Kidney (tissue), 14 donors: ENCODE results near the gene LARGE1. TPM values are rescaled to one million over a fixed set of nuclear protein-coding genes. Genes with fewer than 3 reads are reported as not detected.

Experiments
- DNase-seq, 5 donors: peaks; one replicate each; pipeline ENCODE4 v3.0.0-alpha.2; 2013 to 2020
- FAIRE-seq: peaks from 2 replicates; lab custom pipeline; 2012; peaks lifted over from hg19 to GRCh38; lab: Jason Lieb, UNC
- H3K27ac ChIP-seq, 2 donors: one replicate each; pipeline ENCODE4 v1.7.0; 2013; ENCODE audit warnings: low read depth in 2 of 2, low read length in 2 of 2, inconsistent platforms in 1 of 2
- H3K27me3 ChIP-seq: one replicate; pipeline ENCODE4 v1.7.1; 2013; ENCODE audit warnings: low read length, inconsistent platforms; ENCODE audit not compliant: control insufficient read depth, insufficient read depth
- H3K36me3 ChIP-seq, 3 donors: one replicate each; pipeline versions ENCODE4 v1.7.0 to v1.7.1; 2013; ENCODE audit warnings: low read length in 3 of 3, control low read depth in 1 of 3, inconsistent platforms in 1 of 3; ENCODE audit not compliant: insufficient read depth in 3 of 3, control insufficient read depth in 2 of 3
- H3K4me1 ChIP-seq, 3 donors: one replicate each; pipeline versions ENCODE4 v1.7.0 to v1.7.1; 2013; ENCODE audit warnings: low read length in 3 of 3, inconsistent platforms in 1 of 3, low read depth in 1 of 3; ENCODE audit not compliant: control insufficient read depth in 2 of 3, insufficient read depth in 2 of 3
- H3K4me3 ChIP-seq, 3 donors: one replicate each; pipeline versions ENCODE4 v1.7.0 to v1.8.1; 2013; ENCODE audit warnings: low read length in 3 of 3, control low read depth in 1 of 3, inconsistent platforms in 1 of 3
- H3K9ac ChIP-seq, 3 donors: one replicate each; pipeline versions ENCODE4 v1.7.0 to v1.7.1; 2013; ENCODE audit warnings: low read length in 3 of 3, control low read depth in 1 of 3, inconsistent platforms in 1 of 3
- H3K9me3 ChIP-seq, 3 donors: one replicate each; pipeline versions ENCODE4 v1.7.0 to v1.7.1; 2013; ENCODE audit warnings: low read length in 3 of 3, control low read depth in 1 of 3, inconsistent platforms in 1 of 3; ENCODE audit not compliant: control insufficient read depth in 2 of 3, insufficient read depth in 1 of 3
- CTCF ChIP-seq: IDR thresholded peaks from 3 replicates; pipeline ENCODE4 v1.5.1; 2012; ENCODE audit warnings: mild to moderate bottlenecking, moderate library complexity, borderline replicate concordance; ENCODE audit not compliant: insufficient read depth; ENCODE audit errors: extremely low read depth
- intact Hi-C: fragments of 100-400 bp; cut with DNase I; formaldehyde crosslinking; loops from one replicate; pipeline ENCODE4 v1.11.1; 2022
- polyA plus RNA-seq: library from polyadenylated mRNA; stranded (reverse); fragments of 350-450 nt; fragmentation: Illumina TruSeq; extraction: RNeasy Lipid Tissue Mini Kit (QIAGEN cat#74804); gene quantifications from one replicate; pipeline ENCODE4 v1.2.3, GENCODE V29; 2014; ENCODE audit warnings: low read depth, low replicate concordance; ENCODE audit not compliant: insufficient read depth
- total RNA-seq: library from RNA; stranded (reverse); fragmentation: NEBNext Ultra II Directional; extraction: Animal tissue kit (Norgen Biotek cat#: 25700); gene quantifications from one replicate; pipeline ENCODE4 v1.2.1, GENCODE V29; 2021
- donor health status: control.
- donor health status: control.
- donor health status: control.
- donor health status: control.
- donor health status: control.
- donor health status: DM: yes; HTN: yes; CAD: no.
- donor health status: Normal renal cell carcinoma (clear cell type).

LARGE1 gene
- total and polyA plus RNA-seq, 2 donors from 2014 or later, result 5.0 to 22.9 TPM

GRCh38 chr22:33539202-33539901 is 380.9 kb downstream of the LARGE1 start:
- no peaks in the 10 kb centered on the region for H3K9me3 ChIP-seq
- TF ChIP-seq CTCF, result no peak
- H3K36me3 ChIP-seq, result no peaks in the 10 kb centered on the region
- FAIRE-seq (no peak), DNase-seq (no peak)
- no peak overlapping the region for H3K4me3 ChIP-seq
- H3K27me3 ChIP-seq, result no peaks in the 10 kb centered on the region
- intact Hi-C loops, result no loop called here
- peaks cover 5 to 27% (median 15%) of the 10 kb centered on the region in 3 donors for H3K4me1 ChIP-seq
- H3K9ac ChIP-seq, result no peak overlapping the region
- peak overlapping the region; percentile 39 to 44 for H3K27ac ChIP-seq

DNA sequence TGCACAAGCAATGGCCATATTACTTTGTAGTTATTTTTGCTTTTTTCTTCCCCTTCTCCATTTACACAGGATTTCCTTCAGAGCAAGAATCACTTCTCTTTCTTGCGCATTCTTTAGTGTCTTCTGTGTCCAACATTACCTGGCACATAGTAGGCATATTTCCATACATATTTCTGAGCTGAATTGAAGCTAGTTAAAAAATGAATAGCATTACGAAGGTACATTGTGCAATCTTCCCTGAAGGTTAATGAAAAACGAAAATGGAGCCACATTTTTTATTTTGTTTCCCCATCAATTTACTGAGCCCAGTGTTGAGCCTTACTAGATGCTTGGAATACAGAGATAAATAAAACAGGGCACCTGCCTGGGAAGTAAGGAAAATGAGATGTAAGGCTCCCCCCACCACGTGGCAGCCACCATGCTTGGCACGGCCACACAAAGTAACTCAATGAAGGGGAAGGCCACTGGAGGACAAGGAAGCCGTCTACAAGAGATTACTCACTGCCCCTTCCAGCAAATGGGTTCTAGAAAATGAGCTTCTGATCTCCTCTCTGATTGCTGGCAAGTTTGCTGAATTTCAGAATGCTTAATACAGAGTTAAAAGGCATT is 381.9 kb downstream of the LARGE1 start:
- no peak overlapping the region for H3K9ac ChIP-seq
- H3K4me1 ChIP-seq, result peaks cover 5 to 23% (median 15%) of the 10 kb centered on the region in 3 donors
- no peak overlapping the region for H3K27ac ChIP-seq
- H3K36me3 ChIP-seq, result no peaks in the 10 kb centered on the region
- intact Hi-C loops, result no loop called here
- H3K27me3 ChIP-seq, result no peaks in the 10 kb centered on the region
- FAIRE-seq (no peak), DNase-seq (no peak)
- H3K9me3 ChIP-seq, result no peaks in the 10 kb centered on the region
- no peak for TF ChIP-seq CTCF
- H3K4me3 ChIP-seq, result no peak overlapping the region

GRCh38 chr22:33537059-33537458 is 383.2 kb downstream of the LARGE1 start:
- FAIRE-seq (no peak), DNase-seq (no peak)
- Histone ChIP-seq H3K27me3 (no peaks in the 10 kb centered on the region), H3K4me1 (peaks cover 5 to 21% (median 15%) of the 10 kb centered on the region in 3 donors), H3K36me3 (no peaks in the 10 kb centered on the region), H3K4me3 (no peak overlapping the region), H3K27ac (no peak overlapping the region), H3K9ac (no peak overlapping the region), H3K9me3 (no peaks in the 10 kb centered on the region)
- no peak for TF ChIP-seq CTCF
- intact Hi-C loops, result no loop called here
